Measurements from ENCODE around the gene P4HA1. TPM values are rescaled to one million over a fixed set of nuclear protein-coding genes. Genes with fewer than 3 reads are reported as not detected.
A peak's percentile ranks its signal among the peaks of the same experiment; 100 is the strongest.

P4HA1 gene
- total RNA-seq, 2 donors from 2014 or later, result 33.3 to 35.0 TPM

- intact Hi-C loops (cut with DNase I), result loop anchor here in 1 of 2 donors (10.0 kb wide), 1 partner anchor 59 kb away; no protein-coding TSS in a partner anchor
- peak; percentile 90 for DNase-seq (ENCODE audit: low spot score)
Observed at GRCh38 chr10:73096041-73096448, 621 bp downstream of the P4HA1 start.

GRCh38 chr10:73095481-73096021, 1.1 kb downstream of the P4HA1 start:
- DNase-seq (ENCODE audit: low spot score), result peak; percentile 85
- intact Hi-C loops (cut with DNase I), result loop anchor here in 1 of 2 donors (10.0 kb wide), 1 partner anchor 59 kb away; no protein-coding TSS in a partner anchor

DNA sequence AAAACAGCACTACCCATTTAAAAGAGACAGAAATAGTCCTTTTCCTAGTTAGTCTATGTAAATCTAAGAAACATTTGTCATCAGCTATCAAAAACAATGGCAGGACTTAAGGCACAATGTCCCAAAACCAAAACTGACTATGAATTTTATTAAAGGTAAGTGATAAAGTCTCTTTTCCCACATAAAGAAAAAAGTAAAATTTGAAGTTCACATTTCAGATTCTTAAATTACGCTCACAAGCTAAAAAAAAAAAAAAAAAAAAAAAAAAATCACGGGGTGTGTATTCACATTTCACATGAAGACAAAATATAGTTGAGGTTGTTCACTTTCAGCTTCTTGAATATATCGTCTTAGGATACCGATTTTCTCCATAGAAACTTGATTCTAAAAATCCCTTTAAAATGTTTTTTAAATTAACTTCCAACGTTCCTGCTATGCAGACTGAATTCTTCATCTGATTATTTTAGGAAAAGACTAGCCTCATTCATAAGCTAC, 1.6 kb downstream of the P4HA1 start:
- DNase-seq (ENCODE audit: low spot score), result no peak
- intact Hi-C loops (cut with DNase I), result loop anchor here in 1 of 2 donors (10.0 kb wide), 1 partner anchor 60 kb away; no protein-coding TSS in a partner anchor

DNA sequence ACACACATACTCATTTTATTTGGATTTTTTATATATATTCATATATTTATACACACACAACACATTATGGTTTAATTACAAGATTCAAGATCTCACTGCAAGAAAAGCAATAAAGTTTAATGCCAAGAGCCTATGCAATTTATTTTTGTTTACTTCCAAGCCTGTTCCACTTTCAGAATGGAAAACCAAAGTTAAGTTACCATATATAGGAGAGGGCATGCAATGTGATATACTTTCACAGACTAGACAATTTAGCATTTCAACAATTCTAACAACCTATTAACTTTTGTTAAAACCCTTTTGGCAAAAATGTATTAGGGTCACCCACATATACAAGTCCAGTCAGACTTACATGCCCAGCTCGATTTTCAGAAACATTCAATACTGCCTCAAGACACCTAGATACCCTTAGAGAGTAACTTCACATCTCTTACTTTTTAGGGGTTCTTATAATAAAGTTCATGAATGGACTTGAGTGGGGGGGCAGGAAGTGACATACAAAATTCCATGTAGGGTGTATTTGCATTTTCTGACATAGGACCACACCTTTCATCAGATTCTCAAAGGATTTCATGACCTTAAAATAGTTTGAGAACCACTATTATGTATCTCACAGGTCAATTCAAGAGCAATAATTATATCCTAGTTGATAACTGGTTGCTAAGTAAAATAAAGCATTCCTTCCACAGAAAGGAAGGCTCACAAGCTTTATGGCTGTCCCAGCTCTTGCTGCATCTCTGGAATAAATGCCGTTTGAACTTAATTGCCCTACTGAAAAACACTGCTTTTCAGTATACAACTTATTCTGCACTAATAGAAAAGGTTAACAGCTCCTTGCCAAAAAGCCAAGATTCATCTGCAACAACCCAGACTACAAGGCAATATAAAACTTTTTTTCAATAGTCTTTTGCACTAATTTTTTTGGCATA, 2.5 kb downstream of the P4HA1 start:
- no peak for DNase-seq (ENCODE audit: low spot score)
- intact Hi-C loops (cut with DNase I), result loop anchor here in 1 of 2 donors (10.0 kb wide), 1 partner anchor 61 kb away; no protein-coding TSS in a partner anchor

GRCh38 chr10:73092830-73093229, 3.8 kb downstream of the P4HA1 start:
- DNase-seq (ENCODE audit: low spot score), result no peak
- intact Hi-C loops (cut with DNase I), result loop anchor here in 1 of 2 donors (10.0 kb wide), 1 partner anchor 62 kb away; no protein-coding TSS in a partner anchor

- no peak for DNase-seq (ENCODE audit: low spot score)
- intact Hi-C loops (cut with DNase I), result no loop called here
Observed at GRCh38 chr10:73088304-73088703, 8.4 kb downstream of the P4HA1 start.

- intact Hi-C loops (cut with DNase I), result no loop called here
- no peak for DNase-seq (ENCODE audit: low spot score)
Observed at GRCh38 chr10:73086816-73087215, 9.8 kb downstream of the P4HA1 start.

GRCh38 chr10:73084209-73084608, 12.5 kb downstream of the P4HA1 start:
- intact Hi-C loops (cut with DNase I), result no loop called here
- DNase-seq (ENCODE audit: low spot score), result no peak

DNA sequence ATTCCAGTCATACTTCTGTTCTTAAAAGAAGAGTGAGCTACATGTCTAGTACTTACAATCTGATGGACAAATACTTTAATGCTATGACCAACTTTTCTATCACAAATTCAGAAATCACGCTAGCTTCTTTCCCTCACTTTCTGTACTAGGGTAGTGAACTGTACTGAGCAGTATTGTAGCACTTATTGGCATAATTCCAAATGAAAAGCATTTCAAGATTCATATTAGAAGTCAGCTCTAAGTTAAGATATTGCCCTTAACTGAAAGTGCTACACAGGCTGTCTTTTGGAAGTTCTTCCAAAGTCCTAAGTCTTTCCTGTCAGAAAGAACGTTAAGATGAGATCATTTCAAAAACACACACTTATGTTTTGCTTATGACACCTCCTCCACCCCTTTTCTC, 13.4 kb downstream of the P4HA1 start:
- intact Hi-C loops (cut with DNase I), result no loop called here
- DNase-seq (ENCODE audit: low spot score), result no peak

GRCh38 chr10:73079779-73080541, 16.7 kb downstream of the P4HA1 start:
- intact Hi-C loops (cut with DNase I), result no loop called here
- no peak for DNase-seq (ENCODE audit: low spot score)

DNA sequence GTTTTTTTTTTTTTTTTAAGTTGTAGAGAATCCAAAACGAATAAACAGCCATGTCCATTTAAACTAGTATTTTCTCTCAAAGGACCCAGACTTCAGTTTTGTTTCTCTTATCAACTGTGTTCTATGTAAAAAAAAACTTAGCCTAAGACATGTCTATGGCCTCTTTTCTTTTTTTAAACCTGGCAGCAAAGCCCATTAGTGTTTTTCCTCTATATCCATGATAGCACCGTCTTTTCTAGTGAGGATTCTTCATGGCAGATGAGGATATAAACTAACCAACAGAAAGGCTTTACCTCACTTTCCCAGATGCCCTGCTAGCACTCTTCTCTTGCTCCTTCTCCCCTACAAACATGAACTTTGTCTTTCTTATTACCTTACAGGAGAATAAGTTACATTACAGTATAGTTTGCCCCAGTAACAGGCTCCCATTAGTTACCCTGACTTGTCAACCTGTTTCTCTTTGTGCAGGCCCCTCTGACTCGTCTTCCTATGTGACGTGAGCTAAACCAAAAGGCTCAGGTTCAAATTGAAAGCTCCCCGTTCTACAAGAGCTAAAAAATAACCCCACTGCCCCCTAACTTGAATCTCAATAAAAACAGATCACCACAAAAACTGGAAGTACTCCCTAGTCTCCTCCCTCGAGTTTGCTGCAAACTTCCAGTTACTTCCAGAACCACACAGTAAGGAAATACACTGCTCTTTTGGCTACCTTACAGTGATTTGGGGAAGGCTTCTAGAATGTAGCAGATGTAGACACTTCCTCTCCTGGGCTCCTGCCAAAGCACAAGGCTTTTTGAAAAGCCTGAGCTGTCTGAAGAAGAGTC, 20.1 kb downstream of the P4HA1 start:
- DNase-seq (ENCODE audit: low spot score), result no peak
- intact Hi-C loops (cut with DNase I), result no loop called here

DNA sequence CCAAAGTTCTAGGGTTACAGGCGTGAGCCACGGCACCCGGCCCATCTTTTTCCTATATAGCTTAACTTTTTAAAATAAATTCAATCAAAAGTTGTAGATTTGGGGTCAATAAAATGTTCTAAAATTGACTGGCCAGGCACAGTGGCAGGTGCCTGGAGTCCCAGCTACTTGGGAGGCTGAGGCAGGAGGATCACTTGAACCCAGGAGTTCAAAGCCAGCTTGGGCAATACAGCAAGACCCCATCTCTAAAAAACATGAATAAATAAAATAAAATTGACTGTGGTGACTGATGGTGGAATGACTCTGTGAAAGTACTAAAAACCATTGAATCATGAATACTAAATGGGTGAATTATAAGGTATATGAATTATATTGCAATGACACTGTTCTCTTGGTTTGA, 20.8 kb downstream of the P4HA1 start:
- intact Hi-C loops (cut with DNase I), result no loop called here
- DNase-seq (ENCODE audit: low spot score), result no peak

DNA sequence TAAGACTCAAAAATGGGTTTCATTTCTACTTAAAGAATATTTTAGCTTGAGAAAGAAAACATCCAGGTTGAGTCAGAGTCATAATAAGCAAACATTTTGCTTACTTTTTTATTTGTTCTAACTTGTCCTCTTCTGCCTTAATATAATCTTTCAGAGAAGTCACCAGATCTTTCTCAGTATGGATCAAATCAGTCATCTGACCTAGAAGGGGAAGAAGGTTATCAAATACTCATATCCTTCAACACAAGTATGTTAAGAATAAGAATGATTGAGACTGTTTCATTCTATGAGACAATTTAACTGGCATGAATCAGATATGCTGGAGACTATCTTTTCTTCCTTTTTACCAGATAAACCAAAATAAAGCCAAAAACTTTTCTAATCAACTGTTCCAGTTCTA, 23.0 kb downstream of the P4HA1 start:
- intact Hi-C loops (cut with DNase I), result no loop called here
- no peak for DNase-seq (ENCODE audit: low spot score)

GRCh38 chr10:73065441-73065840, 31.2 kb downstream of the P4HA1 start:
- intact Hi-C loops (cut with DNase I), result no loop called here
- no peak for DNase-seq (ENCODE audit: low spot score)

- intact Hi-C loops (cut with DNase I), result no loop called here
- no peak for DNase-seq (ENCODE audit: low spot score)
Observed at GRCh38 chr10:73061743-73062142, 34.9 kb downstream of the P4HA1 start.

DNA sequence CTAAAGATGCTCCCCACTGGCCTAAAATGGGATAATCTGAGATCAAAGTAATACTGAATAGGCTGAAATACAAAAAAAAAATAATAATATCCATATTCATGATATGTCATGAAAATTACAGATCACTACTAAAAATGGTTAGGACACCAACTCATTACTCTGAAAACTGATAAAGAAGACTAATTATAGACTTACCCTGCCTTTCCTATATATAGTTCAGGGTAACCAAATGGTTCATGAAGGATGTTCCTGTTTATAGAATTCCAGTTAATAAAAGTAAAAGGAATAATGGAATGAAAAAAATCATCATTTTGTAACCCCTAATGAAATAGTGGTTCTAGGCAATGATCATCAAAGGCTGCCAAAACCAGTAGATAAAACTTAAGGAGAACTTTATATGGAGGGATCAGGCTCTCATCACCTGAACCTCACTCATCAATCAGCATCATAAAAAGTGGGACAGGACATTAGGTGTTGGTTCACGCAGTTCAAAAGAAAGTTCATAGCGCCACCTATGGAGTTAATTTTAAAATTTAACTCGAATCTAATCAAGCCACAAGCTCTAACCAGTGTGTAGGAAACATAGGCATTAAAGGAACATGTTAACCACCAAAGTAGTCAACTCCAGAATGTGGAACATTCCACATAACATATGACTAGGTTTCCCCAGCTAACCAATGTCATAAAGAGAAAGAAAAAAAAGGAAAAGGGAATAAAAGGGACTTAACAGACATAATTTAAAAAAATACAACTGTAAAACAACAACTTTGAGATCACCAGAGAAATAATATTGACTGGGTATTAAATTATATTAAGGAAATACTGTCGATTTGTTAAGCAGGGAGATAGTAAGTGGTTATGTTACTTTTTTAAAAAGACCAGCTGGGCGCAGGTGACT, 35.7 kb downstream of the P4HA1 start:
- DNase-seq (ENCODE audit: low spot score), result no peak
- intact Hi-C loops (cut with DNase I), result no loop called here

DNA sequence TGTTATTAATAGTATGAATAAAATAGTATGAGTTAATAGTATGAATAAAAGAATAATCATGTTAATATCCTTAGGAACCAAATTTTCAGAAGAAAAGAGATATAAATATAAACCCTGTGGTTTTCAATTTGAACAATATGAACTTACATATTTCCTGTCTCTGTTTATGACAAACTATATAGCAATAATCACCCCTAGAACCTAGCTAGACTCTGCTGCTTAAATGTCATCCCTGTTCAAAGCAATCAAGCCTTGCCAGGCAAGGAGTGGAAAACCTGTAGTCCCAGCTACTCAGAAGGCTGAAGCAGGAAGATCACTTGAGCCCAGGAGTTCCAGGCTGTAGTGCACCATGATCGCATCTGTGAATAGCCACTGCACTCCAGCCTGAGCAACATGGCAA, 36.5 kb downstream of the P4HA1 start:
- no peak for DNase-seq (ENCODE audit: low spot score)
- intact Hi-C loops (cut with DNase I), result no loop called here

- intact Hi-C loops (cut with DNase I), result no loop called here
Observed at GRCh38 chr10:73058057-73058591, 38.5 kb downstream of the P4HA1 start.

More at GRCh38 chr10:73058057-73058591, 38.5 kb downstream of the P4HA1 start:
- DNase-seq (ENCODE audit: low spot score), result no peak
